Smooth muscle cell (in vitro differentiated cells): ENCODE data around the gene ADCY2. TPM values are rescaled to one million over a fixed set of nuclear protein-coding genes. Genes with fewer than 3 reads are reported as not detected.

Source experiments
- DNase-seq: peaks from one replicate; lab custom pipeline; 2025; ENCODE audit not compliant: unreplicated experiment; lab: John Stamatoyannopoulos, UW
- H2AFZ ChIP-seq: fragments of 200-600 bp; sonication (generic); 2 replicates; pipeline ENCODE4 v1.6.0; 2016; ENCODE audit warnings: antibody characterized with exemption, low read depth, mild to moderate bottlenecking
- H3F3A ChIP-seq: fragments of 200-600 bp; sonication (generic); 2 replicates; pipeline ENCODE4 v1.6.0; 2017; ENCODE audit warnings: antibody characterized with exemption, low read depth
- H3K27ac ChIP-seq: fragments of 200-600 bp; sonication (generic); 2 replicates; pipeline ENCODE4 v1.5.1; 2016; ENCODE audit warnings: low read depth, mild to moderate bottlenecking
- H3K27me3 ChIP-seq: fragments of 200-600 bp; sonication (generic); 2 replicates; pipeline ENCODE4 v1.6.1; 2016; ENCODE audit warnings: low read depth, mild to moderate bottlenecking
- H3K36me3 ChIP-seq: fragments of 200-600 bp; sonication (generic); 2 replicates; pipeline ENCODE4 v1.5.1; 2016; ENCODE audit warnings: low read depth
- H3K4me1 ChIP-seq: fragments of 200-600 bp; sonication (generic); 2 replicates; pipeline ENCODE4 v1.5.1; 2016; ENCODE audit warnings: low read depth
- H3K4me2 ChIP-seq: fragments of 200-600 bp; sonication (generic); 2 replicates; pipeline ENCODE4 v1.6.0; 2016; ENCODE audit warnings: mild to moderate bottlenecking
- H3K4me3 ChIP-seq: fragments of 200-600 bp; sonication (generic); 2 replicates; pipeline ENCODE4 v1.5.1; 2016; ENCODE audit warnings: mild to moderate bottlenecking
- H3K79me2 ChIP-seq: fragments of 200-600 bp; sonication (generic); 2 replicates; pipeline ENCODE4 v1.6.0; 2016; ENCODE audit warnings: low read depth, mild to moderate bottlenecking
- H3K9ac ChIP-seq: fragments of 200-600 bp; sonication (generic); 2 replicates; pipeline ENCODE4 v1.6.0; 2016; ENCODE audit warnings: low read depth
- H3K9me3 ChIP-seq: fragments of 200-600 bp; sonication (generic); replicated peaks from 2 replicates; pipeline ENCODE4 v1.5.1; 2016; ENCODE audit warnings: low read depth
- H4K20me1 ChIP-seq: fragments of 200-600 bp; sonication (generic); 2 replicates; pipeline ENCODE4 v1.6.0; 2016; ENCODE audit warnings: low read depth
- WGBS: methylation state at CpG from one replicate; pipeline ENCODE4 v1.1.7; 2016; ENCODE audit warnings: low lambda C conversion rate; 5-methylcytosine and 5-hydroxymethylcytosine counted together
- polyA plus RNA-seq: library from polyadenylated mRNA; unstranded; fragments of >200 nt; fragmentation: Nextera tagmentation; extraction: Ambion mirVana; gene quantifications from 2 replicates; pipeline ENCODE4 v1.2.1, GENCODE V29; 2016
- total RNA-seq: library from RNA; depleted of rRNA; stranded (reverse); fragments of >200 nt; gene quantifications from 2 replicates; pipeline ENCODE4 v1.2.3, GENCODE V29; 2014
- TF ChIP-seq, protein P1 (sequence below): fragments of 200-600 bp; sonication (generic); IDR thresholded peaks from 2 replicates; pipeline ENCODE4 v1.5.1; 2017; ENCODE audit warnings: borderline replicate concordance, mild to moderate bottlenecking, antibody characterized with exemption; ENCODE audit not compliant: insufficient read depth, poor library complexity, severe bottlenecking

ADCY2 gene
- total and polyA plus RNA-seq, 2 experiments from 2014 or later = 2.8 to 8.0 TPM

DNA sequence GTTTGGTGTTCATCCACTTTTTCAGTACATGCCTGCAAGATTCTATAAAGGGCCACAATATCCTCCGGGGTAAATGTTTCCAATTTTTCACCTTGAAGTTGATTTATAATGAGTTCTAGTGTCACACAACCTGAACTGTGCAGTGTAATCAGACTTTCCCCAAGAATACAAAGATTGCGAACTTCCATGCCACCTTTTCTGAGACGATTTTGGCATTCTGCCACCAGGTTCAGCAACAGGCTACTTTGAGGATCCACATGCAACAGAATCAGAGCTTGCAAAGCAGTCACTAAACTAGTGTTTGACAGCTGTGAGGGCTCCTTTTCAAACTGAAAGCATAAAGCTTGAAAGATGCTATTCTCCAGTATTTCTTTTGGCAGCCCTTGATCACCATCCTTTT, 471.3 kb downstream of the ADCY2 start:
- Histone ChIP-seq H3F3A (no peaks in the 10 kb centered on the region), H3K36me3 (peaks cover 23% of the 10 kb centered on the region), H4K20me1 (peaks cover 25% of the 10 kb centered on the region), H3K79me2 (peaks cover 45% of the 10 kb centered on the region), H3K4me1 (peaks cover 14% of the 10 kb centered on the region), H2AFZ (no peak overlapping the region), H3K4me2 (no peak overlapping the region), H3K27me3 (no peaks in the 10 kb centered on the region), H3K9me3 (no peaks in the 10 kb centered on the region), H3K27ac (no peak overlapping the region), H3K9ac (no peak overlapping the region), H3K4me3 (no peak overlapping the region)
- 93% methylated on average over 3 of the region's 3 CpGs for WGBS
- TF ChIP-seq, protein P1, sequence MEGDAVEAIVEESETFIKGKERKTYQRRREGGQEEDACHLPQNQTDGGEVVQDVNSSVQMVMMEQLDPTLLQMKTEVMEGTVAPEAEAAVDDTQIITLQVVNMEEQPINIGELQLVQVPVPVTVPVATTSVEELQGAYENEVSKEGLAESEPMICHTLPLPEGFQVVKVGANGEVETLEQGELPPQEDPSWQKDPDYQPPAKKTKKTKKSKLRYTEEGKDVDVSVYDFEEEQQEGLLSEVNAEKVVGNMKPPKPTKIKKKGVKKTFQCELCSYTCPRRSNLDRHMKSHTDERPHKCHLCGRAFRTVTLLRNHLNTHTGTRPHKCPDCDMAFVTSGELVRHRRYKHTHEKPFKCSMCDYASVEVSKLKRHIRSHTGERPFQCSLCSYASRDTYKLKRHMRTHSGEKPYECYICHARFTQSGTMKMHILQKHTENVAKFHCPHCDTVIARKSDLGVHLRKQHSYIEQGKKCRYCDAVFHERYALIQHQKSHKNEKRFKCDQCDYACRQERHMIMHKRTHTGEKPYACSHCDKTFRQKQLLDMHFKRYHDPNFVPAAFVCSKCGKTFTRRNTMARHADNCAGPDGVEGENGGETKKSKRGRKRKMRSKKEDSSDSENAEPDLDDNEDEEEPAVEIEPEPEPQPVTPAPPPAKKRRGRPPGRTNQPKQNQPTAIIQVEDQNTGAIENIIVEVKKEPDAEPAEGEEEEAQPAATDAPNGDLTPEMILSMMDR = no peak
- no peak for DNase-seq

DNA sequence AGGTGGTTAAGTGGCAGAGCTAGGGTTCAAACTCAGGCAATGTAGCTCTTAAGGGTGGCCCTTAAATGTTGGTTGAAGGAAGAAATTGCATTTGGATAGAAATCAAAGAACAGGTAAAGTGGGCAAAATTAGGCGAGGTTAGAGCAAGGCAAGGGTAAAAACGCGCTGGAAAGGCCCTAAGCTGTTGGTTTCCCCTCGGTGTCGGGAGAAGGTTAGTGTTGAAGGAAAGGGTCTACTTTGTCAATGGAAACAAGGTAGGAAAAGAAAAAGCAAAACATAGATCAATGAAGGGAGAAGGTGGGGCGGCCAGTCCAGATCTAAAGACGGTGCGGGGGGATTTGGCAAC, 472.5 kb downstream of the ADCY2 start:
- Histone ChIP-seq H3K4me2 (peak overlapping the region; percentile 92), H3K79me2 (peaks cover 57% of the 10 kb centered on the region), H3K9ac (peak overlapping the region; percentile 92), H3K27ac (peak overlapping the region; percentile 56), H3K4me1 (peaks cover 14% of the 10 kb centered on the region), H2AFZ (peak overlapping the region; percentile 94), H3F3A (no peaks in the 10 kb centered on the region), H3K36me3 (peaks cover 14% of the 10 kb centered on the region), H3K9me3 (no peaks in the 10 kb centered on the region), H4K20me1 (peaks cover 35% of the 10 kb centered on the region), H3K4me3 (peak overlapping the region; percentile 97), H3K27me3 (no peaks in the 10 kb centered on the region)
- TF ChIP-seq, protein P1 = no peak
- no peak for DNase-seq
- WGBS = under 1% methylated on average over 8 of the region's 8 CpGs

DNA sequence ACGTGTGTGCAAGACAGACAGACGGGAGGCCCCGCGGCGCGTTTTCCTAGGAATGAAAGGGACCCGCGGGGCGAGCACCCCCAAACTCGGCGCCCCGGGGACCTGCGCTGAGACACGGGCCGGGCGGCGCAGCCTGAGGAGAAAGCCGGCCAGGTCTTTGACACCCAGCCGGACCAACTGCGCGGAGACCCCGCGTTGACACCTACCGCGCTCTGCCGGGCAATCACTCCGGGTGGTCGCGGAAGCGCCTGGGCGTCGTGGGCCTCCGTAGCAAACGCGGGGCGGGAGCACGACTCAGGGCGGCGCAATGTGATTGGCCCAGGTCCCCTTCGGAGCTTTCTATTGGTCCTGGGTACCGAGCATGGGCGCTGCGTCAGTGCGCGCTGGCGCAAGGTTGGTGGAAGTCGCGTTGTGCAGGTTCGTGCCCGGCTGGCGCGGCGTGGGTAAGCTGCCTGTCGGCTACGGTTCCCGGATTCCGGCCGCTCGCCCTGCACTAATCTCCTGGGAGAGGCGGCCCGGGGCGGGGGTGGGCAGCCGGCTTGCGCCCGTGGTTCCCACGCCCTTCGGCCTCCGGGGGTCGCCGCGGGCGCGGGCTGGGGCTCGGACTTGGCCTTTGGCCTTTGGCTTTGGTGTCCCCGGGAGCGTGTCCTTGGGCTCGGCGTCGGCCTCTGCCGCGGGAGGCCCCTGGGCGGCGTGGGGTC, 473.0 kb downstream of the ADCY2 start, which contains the start of the genes FASTKD3 and MTRR:
Gene FASTKD3 (minus strand): TSS at position 259 of the 701 bp plus-strand sequence. CDS start 948 bp downstream, outside the sequence.
Gene MTRR (plus strand): TSS at position 376 of the 701 bp plus-strand sequence. CDS start 1,647 bp downstream, outside the sequence.
- Histone ChIP-seq H3K9ac (peak within 1 kb of the TSS; percentile 92), H3K36me3 (peaks cover 10% of the 10 kb centered on the region), H3K4me2 (peak within 1 kb of the TSS; percentile 92), H3K79me2 (peaks cover 62% of the 10 kb centered on the region), H4K20me1 (peaks cover 41% of the 10 kb centered on the region), H3K9me3 (no peaks in the 10 kb centered on the region), H3K4me1 (peaks cover 14% of the 10 kb centered on the region), H3K27me3 (no peaks in the 10 kb centered on the region), H3K27ac (peak within 1 kb of the TSS; percentile 56), H2AFZ (peak within 1 kb of the TSS; percentile 94), H3F3A (no peaks in the 10 kb centered on the region), H3K4me3 (peak within 1 kb of the TSS; percentile 97)
- 1% methylated on average over 60 of the region's 83 CpGs for WGBS
- DNase-seq = peak; percentile 57
- TF ChIP-seq, protein P1 = no peak
